Neural cell (in vitro differentiated cells): ENCODE measurements around the gene MTREX. TPM values are rescaled to one million over a fixed set of nuclear protein-coding genes. Genes with fewer than 3 reads are reported as not detected.

Experiments
- H2AFZ ChIP-seq: fragments of 200-600, 300-800 bp; sonication (generic), shearing (Covaris generic); 2 replicates; pipeline ENCODE4 v1.6.0; 2014; ENCODE audit warnings: low read depth, mild to moderate bottlenecking, antibody characterized with exemption, low read length, moderate library complexity
- H3F3A ChIP-seq: fragments of 200-600 bp; shearing (Covaris generic); 2 replicates; pipeline ENCODE4 v1.6.1; 2016; ENCODE audit warnings: mild to moderate bottlenecking, moderate library complexity, mixed read lengths, antibody characterized with exemption, low read length; ENCODE audit not compliant: insufficient read depth, poor library complexity, severe bottlenecking
- H3K27ac ChIP-seq: fragments of 200-600, 300-800 bp; sonication (generic), shearing (Covaris generic); 2 replicates; pipeline ENCODE4 v1.5.1; 2014; ENCODE audit warnings: mild to moderate bottlenecking, low read length, moderate library complexity
- H3K27me3 ChIP-seq: fragments of 300-800, 200-600 bp; sonication (generic), shearing (Covaris generic); 2 replicates; pipeline ENCODE4 v1.6.0; 2014; ENCODE audit warnings: mild to moderate bottlenecking, low read depth, low read length, moderate library complexity; ENCODE audit not compliant: insufficient read depth
- H3K36me3 ChIP-seq: fragments of 300-800, 200-600 bp; sonication (generic), shearing (Covaris generic); 2 replicates; pipeline ENCODE4 v1.5.1; 2014; ENCODE audit warnings: mild to moderate bottlenecking, antibody characterized with exemption, low read length, moderate library complexity; ENCODE audit not compliant: insufficient read depth
- H3K4me2 ChIP-seq: fragments of 300-800, 200-600 bp; sonication (generic), shearing (Covaris generic); 2 replicates; pipeline ENCODE4 v1.6.0; 2014; ENCODE audit warnings: mild to moderate bottlenecking, low read length
- H3K4me3 ChIP-seq: fragments of 300-800, 200-600 bp; sonication (generic), shearing (Covaris generic); 2 replicates; pipeline ENCODE4 v1.5.1; 2014; ENCODE audit warnings: mild to moderate bottlenecking, low read length, moderate library complexity
- H3K79me2 ChIP-seq: fragments of 200-600 bp; shearing (Covaris generic); replicated peaks from 2 replicates; pipeline ENCODE4 v1.6.0; 2014; ENCODE audit warnings: mild to moderate bottlenecking, low read length, moderate library complexity; ENCODE audit not compliant: insufficient read depth
- H3K9ac ChIP-seq: fragments of 300-800, 200-600 bp; sonication (generic), shearing (Covaris generic); 2 replicates; pipeline ENCODE4 v1.6.1; 2016; ENCODE audit warnings: mild to moderate bottlenecking, low read length, mixed read lengths
- H3K9me2 ChIP-seq: fragments of 200-600 bp; shearing (Covaris generic); 2 replicates; pipeline ENCODE4 v1.6.1; 2016; ENCODE audit warnings: mild to moderate bottlenecking, low read length, mixed read lengths; ENCODE audit not compliant: insufficient read depth
- H3K9me3 ChIP-seq: fragments of 200-600, 300-800 bp; sonication (generic), shearing (Covaris generic); 2 replicates; pipeline ENCODE4 v1.6.1; 2016; ENCODE audit warnings: mild to moderate bottlenecking, mixed run types, low read length, moderate library complexity, mixed read lengths
- H4K20me1 ChIP-seq: fragments of 200-600 bp; shearing (Covaris generic); 2 replicates; pipeline ENCODE4 v1.6.1; 2016; ENCODE audit warnings: mild to moderate bottlenecking, mixed run types; ENCODE audit not compliant: insufficient read depth
- EP300 ChIP-seq: fragments of 450-650 bp; conservative IDR thresholded peaks from 2 replicates; pipeline ENCODE4 v1.6.1; 2014; ENCODE audit warnings: antibody characterized with exemption, mild to moderate bottlenecking, moderate library complexity; ENCODE audit not compliant: poor library complexity, severe bottlenecking
- EZH2 ChIP-seq: fragments of 200-600, 300-800 bp; shearing (Covaris generic), sonication (generic); IDR thresholded peaks from 2 replicates; pipeline ENCODE4 v1.6.1; 2014; ENCODE audit warnings: antibody characterized with exemption, low read length, borderline replicate concordance, mild to moderate bottlenecking; ENCODE audit not compliant: insufficient read depth, poor library complexity, severe bottlenecking
- MXI1 ChIP-seq: fragments of 450-650 bp; conservative IDR thresholded peaks from 2 replicates; pipeline ENCODE4 v1.6.1; 2014; ENCODE audit warnings: antibody characterized with exemption, mild to moderate bottlenecking; ENCODE audit not compliant: poor library complexity, severe bottlenecking
- POLR2AphosphoS5 ChIP-seq: IDR thresholded peaks from 2 replicates; pipeline ENCODE4 v1.6.1; 2012
- RAD21 ChIP-seq: fragments of 450-650 bp; conservative IDR thresholded peaks from 2 replicates; pipeline ENCODE4 v1.6.1; 2014; ENCODE audit warnings: antibody characterized with exemption, mild to moderate bottlenecking, moderate library complexity
- SMC3 ChIP-seq: fragments of 450-650 bp; conservative IDR thresholded peaks from 2 replicates; pipeline ENCODE4 v1.6.1; 2014; ENCODE audit warnings: antibody characterized with exemption, mild to moderate bottlenecking, moderate library complexity; ENCODE audit not compliant: poor library complexity
- TAF1 ChIP-seq: IDR thresholded peaks from 2 replicates; pipeline ENCODE4 v1.6.1; 2012; ENCODE audit warnings: low read depth
- polyA plus RNA-seq: library from polyadenylated mRNA; depleted of rRNA; stranded (reverse); fragments of >200 nt; gene quantifications from 2 replicates; pipeline ENCODE4 v1.2.3, GENCODE V29; 2014
- TF ChIP-seq, protein P1 (sequence below): fragments of 450-650 bp; IDR thresholded peaks from 2 replicates; pipeline ENCODE4 v1.5.1; 2014; ENCODE audit warnings: antibody characterized with exemption, mild to moderate bottlenecking, moderate library complexity; ENCODE audit not compliant: poor library complexity, severe bottlenecking
- TF ChIP-seq, protein P2 (sequence below): IDR thresholded peaks from 2 replicates; pipeline ENCODE4 v1.6.1; 2012; ENCODE audit warnings: borderline replicate concordance

MTREX gene
- polyA plus RNA-seq, 1 donor from 2014 or later = 77.6 TPM

DNA sequence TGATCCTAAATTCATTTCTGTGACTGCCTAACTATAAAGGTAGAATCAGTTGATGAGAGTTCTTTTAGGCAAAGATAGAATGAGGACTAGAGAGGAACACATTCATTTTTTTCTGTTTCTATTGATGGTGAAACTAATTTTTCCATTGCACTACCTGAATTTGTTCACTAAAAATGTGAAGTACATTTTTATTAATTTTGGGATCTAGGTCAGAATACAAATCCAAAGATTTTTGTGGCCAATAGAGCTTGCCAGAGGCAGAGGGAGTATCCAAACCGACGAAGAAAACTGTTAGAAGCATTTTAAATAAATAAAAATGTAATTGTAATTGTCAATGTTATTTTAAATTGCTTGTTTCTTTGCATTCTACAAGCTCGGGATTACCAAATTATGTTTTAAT is 78.1 kb downstream of the MTREX start:
- H3K9ac ChIP-seq = no peak overlapping the region
- TF ChIP-seq RAD21 = no peak
- TF ChIP-seq, protein P1, sequence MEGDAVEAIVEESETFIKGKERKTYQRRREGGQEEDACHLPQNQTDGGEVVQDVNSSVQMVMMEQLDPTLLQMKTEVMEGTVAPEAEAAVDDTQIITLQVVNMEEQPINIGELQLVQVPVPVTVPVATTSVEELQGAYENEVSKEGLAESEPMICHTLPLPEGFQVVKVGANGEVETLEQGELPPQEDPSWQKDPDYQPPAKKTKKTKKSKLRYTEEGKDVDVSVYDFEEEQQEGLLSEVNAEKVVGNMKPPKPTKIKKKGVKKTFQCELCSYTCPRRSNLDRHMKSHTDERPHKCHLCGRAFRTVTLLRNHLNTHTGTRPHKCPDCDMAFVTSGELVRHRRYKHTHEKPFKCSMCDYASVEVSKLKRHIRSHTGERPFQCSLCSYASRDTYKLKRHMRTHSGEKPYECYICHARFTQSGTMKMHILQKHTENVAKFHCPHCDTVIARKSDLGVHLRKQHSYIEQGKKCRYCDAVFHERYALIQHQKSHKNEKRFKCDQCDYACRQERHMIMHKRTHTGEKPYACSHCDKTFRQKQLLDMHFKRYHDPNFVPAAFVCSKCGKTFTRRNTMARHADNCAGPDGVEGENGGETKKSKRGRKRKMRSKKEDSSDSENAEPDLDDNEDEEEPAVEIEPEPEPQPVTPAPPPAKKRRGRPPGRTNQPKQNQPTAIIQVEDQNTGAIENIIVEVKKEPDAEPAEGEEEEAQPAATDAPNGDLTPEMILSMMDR = no peak
- TF ChIP-seq SMC3 = no peak
- no peak for TF ChIP-seq TAF1
- TF ChIP-seq MXI1 = no peak
- no peak for TF ChIP-seq POLR2AphosphoS5
- TF ChIP-seq EP300 = no peak
- TF ChIP-seq, protein P2, sequence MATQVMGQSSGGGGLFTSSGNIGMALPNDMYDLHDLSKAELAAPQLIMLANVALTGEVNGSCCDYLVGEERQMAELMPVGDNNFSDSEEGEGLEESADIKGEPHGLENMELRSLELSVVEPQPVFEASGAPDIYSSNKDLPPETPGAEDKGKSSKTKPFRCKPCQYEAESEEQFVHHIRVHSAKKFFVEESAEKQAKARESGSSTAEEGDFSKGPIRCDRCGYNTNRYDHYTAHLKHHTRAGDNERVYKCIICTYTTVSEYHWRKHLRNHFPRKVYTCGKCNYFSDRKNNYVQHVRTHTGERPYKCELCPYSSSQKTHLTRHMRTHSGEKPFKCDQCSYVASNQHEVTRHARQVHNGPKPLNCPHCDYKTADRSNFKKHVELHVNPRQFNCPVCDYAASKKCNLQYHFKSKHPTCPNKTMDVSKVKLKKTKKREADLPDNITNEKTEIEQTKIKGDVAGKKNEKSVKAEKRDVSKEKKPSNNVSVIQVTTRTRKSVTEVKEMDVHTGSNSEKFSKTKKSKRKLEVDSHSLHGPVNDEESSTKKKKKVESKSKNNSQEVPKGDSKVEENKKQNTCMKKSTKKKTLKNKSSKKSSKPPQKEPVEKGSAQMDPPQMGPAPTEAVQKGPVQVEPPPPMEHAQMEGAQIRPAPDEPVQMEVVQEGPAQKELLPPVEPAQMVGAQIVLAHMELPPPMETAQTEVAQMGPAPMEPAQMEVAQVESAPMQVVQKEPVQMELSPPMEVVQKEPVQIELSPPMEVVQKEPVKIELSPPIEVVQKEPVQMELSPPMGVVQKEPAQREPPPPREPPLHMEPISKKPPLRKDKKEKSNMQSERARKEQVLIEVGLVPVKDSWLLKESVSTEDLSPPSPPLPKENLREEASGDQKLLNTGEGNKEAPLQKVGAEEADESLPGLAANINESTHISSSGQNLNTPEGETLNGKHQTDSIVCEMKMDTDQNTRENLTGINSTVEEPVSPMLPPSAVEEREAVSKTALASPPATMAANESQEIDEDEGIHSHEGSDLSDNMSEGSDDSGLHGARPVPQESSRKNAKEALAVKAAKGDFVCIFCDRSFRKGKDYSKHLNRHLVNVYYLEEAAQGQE = no peak
- TF ChIP-seq EZH2 = no peak
- no peak overlapping the region for H2AFZ ChIP-seq
- no peak overlapping the region for H3K4me3 ChIP-seq
- H3K9me3 ChIP-seq = no peaks in the 10 kb centered on the region
- H4K20me1 ChIP-seq = no peaks in the 10 kb centered on the region
- H3K27ac ChIP-seq = no peak overlapping the region
- no peaks in the 10 kb centered on the region for H3K79me2 ChIP-seq
- H3K4me2 ChIP-seq = no peak overlapping the region
- H3F3A ChIP-seq = no peaks in the 10 kb centered on the region
- H3K27me3 ChIP-seq = no peaks in the 10 kb centered on the region
- no peaks in the 10 kb centered on the region for H3K9me2 ChIP-seq
- no peaks in the 10 kb centered on the region for H3K36me3 ChIP-seq

DNA sequence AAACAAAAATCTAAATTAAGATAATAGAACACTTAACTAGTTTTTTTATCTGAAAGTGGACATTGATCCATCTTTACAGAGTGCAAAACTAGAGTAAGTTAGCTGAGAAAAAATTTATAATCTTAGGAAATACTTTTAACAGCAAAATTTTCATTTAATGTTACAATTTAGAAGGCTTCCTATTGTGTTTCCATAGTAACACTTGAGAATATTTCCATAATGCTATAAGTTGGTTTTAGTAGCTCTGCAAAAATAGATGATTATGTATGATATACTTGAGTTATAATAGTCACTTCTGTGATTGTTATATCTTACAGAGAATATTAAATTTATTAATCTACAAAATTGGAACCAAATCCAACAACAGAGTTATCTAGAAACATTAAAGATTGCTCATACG is 78.6 kb downstream of the MTREX start:
- Histone ChIP-seq H3K4me2 (no peak overlapping the region), H3K4me3 (no peak overlapping the region), H4K20me1 (no peaks in the 10 kb centered on the region), H3K27ac (no peak overlapping the region), H3F3A (no peaks in the 10 kb centered on the region), H3K36me3 (peaks cover under 1% of the 10 kb centered on the region), H2AFZ (no peak overlapping the region), H3K9me2 (no peaks in the 10 kb centered on the region), H3K79me2 (no peaks in the 10 kb centered on the region), H3K9ac (no peak overlapping the region), H3K9me3 (no peaks in the 10 kb centered on the region), H3K27me3 (no peaks in the 10 kb centered on the region)
- TF ChIP-seq, protein P1 = no peak
- TF ChIP-seq EP300 (no peak), TAF1 (no peak), POLR2AphosphoS5 (no peak), EZH2 (no peak), RAD21 (no peak)
